Stomach (tissue), 4 donors: ENCODE measurements around the gene MAS1L.

Source experiments
- EP300 ChIP-seq: sonication (generic); formaldehyde crosslinking; IDR thresholded peaks from one replicate; pipeline ENCODE4 v1.6.1; 2017; ENCODE audit warnings: antibody characterized with exemption
- POLR2A ChIP-seq, 4 donors: fragments of 450-650 bp; IDR thresholded peaks; one replicate each; pipeline ENCODE4 v1.6.1; 2016; ENCODE audit warnings: antibody characterized with exemption in 4 of 4, control low read depth in 2 of 4, mild to moderate bottlenecking in 1 of 4, moderate library complexity in 1 of 4
- TF ChIP-seq, protein P1 (sequence below), 7 experiments: fragments of 450-650 bp in 4 of 7; fragments of 200-600 bp in 3 of 7; sonication (generic) in 3 of 7; IDR thresholded peaks; one replicate each; pipeline ENCODE4 v1.5.1; 2016 to 2019; ENCODE audit warnings: antibody characterized with exemption in 7 of 7, control low read depth in 2 of 7, mild to moderate bottlenecking in 1 of 7

DNA sequence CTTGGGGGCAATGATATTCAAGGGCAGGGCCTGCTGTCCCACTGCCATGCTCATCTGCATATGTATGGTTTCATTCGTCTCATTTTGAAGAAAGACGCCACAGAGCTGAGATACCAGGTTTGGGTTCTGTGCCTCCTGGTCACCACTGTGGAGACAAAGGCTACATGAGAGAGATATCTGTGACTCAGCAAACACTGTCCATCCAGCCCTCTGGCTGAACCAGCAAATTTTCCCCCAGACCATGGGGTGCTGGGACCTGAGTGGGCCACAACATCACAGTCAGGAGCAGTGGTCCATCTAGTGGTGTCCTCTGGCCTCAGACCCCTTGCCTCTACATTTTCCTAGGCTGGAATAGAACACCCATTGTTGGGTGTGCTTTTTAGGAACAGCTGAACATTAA is at the start of gene MAS1L:
- TF ChIP-seq, protein P1, sequence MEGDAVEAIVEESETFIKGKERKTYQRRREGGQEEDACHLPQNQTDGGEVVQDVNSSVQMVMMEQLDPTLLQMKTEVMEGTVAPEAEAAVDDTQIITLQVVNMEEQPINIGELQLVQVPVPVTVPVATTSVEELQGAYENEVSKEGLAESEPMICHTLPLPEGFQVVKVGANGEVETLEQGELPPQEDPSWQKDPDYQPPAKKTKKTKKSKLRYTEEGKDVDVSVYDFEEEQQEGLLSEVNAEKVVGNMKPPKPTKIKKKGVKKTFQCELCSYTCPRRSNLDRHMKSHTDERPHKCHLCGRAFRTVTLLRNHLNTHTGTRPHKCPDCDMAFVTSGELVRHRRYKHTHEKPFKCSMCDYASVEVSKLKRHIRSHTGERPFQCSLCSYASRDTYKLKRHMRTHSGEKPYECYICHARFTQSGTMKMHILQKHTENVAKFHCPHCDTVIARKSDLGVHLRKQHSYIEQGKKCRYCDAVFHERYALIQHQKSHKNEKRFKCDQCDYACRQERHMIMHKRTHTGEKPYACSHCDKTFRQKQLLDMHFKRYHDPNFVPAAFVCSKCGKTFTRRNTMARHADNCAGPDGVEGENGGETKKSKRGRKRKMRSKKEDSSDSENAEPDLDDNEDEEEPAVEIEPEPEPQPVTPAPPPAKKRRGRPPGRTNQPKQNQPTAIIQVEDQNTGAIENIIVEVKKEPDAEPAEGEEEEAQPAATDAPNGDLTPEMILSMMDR (IDR thresholded peaks at IDR 0.05): no peak
- TF ChIP-seq EP300 (no peak), POLR2A (IDR thresholded peaks at IDR 0.05) (no peak)
